ENCODE results near the gene WWOX. TPM values are rescaled to one million over a fixed set of nuclear protein-coding genes. Genes with fewer than 3 reads are reported as not detected.

The WWOX gene
- total RNA-seq, 1 donor from 2014 or later: 11.2 TPM

GRCh38 chr16:78918805-78919305 is 819.4 kb downstream of the WWOX start:
- ATAC-seq: no peak

GRCh38 chr16:78919852-78920251 is 820.4 kb downstream of the WWOX start:
- no peak for ATAC-seq

GRCh38 chr16:78920621-78921020 is 821.2 kb downstream of the WWOX start:
- ATAC-seq: no peak

- peak; percentile 43 for ATAC-seq
Measured at GRCh38 chr16:78925083-78925767, 825.8 kb downstream of the WWOX start.

- no peak for ATAC-seq
Measured at GRCh38 chr16:78926723-78927210, 827.3 kb downstream of the WWOX start.

GRCh38 chr16:78927766-78928165 is 828.3 kb downstream of the WWOX start:
- no peak for ATAC-seq

- ATAC-seq: no peak
Measured at GRCh38 chr16:78929841-78930240, 830.4 kb downstream of the WWOX start.

- no peak for ATAC-seq
Measured at GRCh38 chr16:78930561-78930960, 831.1 kb downstream of the WWOX start.

GRCh38 chr16:78931267-78931666 is 831.8 kb downstream of the WWOX start:
- ATAC-seq: no peak

GRCh38 chr16:78931678-78932077 is 832.2 kb downstream of the WWOX start:
- ATAC-seq: no peak

GRCh38 chr16:78932355-78932943 is 833.0 kb downstream of the WWOX start:
- ATAC-seq: no peak

GRCh38 chr16:78936060-78936459 is 836.6 kb downstream of the WWOX start:
- ATAC-seq: no peak

- ATAC-seq: no peak
Measured at GRCh38 chr16:78939597-78939996, 840.1 kb downstream of the WWOX start.

- no peak for ATAC-seq
Measured at GRCh38 chr16:78942625-78943245, 843.3 kb downstream of the WWOX start.

- ATAC-seq: no peak
Measured at GRCh38 chr16:78945336-78945735, 845.9 kb downstream of the WWOX start.

- ATAC-seq: no peak
Measured at GRCh38 chr16:78946556-78946955, 847.1 kb downstream of the WWOX start.

GRCh38 chr16:78950768-78951167 is 851.3 kb downstream of the WWOX start:
- ATAC-seq: no peak

- peak; percentile 81 for ATAC-seq
Measured at GRCh38 chr16:78952630-78953029, 853.2 kb downstream of the WWOX start.

GRCh38 chr16:78953526-78953925 is 854.1 kb downstream of the WWOX start:
- no peak for ATAC-seq

- no peak for ATAC-seq
Measured at GRCh38 chr16:78955206-78955605, 855.8 kb downstream of the WWOX start.

- ATAC-seq: no peak
Measured at GRCh38 chr16:78956859-78957258, 857.4 kb downstream of the WWOX start.

GRCh38 chr16:78957317-78958100 is 858.1 kb downstream of the WWOX start:
- ATAC-seq: no peak

- no peak for ATAC-seq
Measured at GRCh38 chr16:78961464-78961863, 862.0 kb downstream of the WWOX start.
